Hepatocyte (in vitro differentiated cells): ENCODE data around the gene PCAT6. TPM values are rescaled to one million over a fixed set of nuclear protein-coding genes. Genes with fewer than 3 reads are reported as not detected.

Experiments
- DNase-seq: peaks from one replicate; pipeline ENCODE4 v3.0.0-alpha.2; 2016; ENCODE audit warnings: low spot score
- H2AFZ ChIP-seq: fragments of 200-600 bp; sonication (generic); 2 replicates; pipeline ENCODE4 v1.6.0; 2016; ENCODE audit warnings: antibody characterized with exemption, mild to moderate bottlenecking
- H3K27ac ChIP-seq: fragments of 200-600 bp; sonication (generic); 2 replicates; pipeline ENCODE4 v1.5.1; 2016; ENCODE audit warnings: mild to moderate bottlenecking
- H3K27me3 ChIP-seq: fragments of 200-600 bp; sonication (generic); 2 replicates; pipeline ENCODE4 v1.6.1; 2016
- H3K36me3 ChIP-seq: fragments of 200-600 bp; sonication (generic); replicated peaks from 2 replicates; pipeline ENCODE4 v1.5.1; 2016; ENCODE audit warnings: low read depth; ENCODE audit not compliant: insufficient read depth
- H3K4me1 ChIP-seq: fragments of 200-600 bp; sonication (generic); 2 replicates; pipeline ENCODE4 v1.5.1; 2016; ENCODE audit warnings: mild to moderate bottlenecking, moderate library complexity; ENCODE audit not compliant: insufficient read depth
- H3K4me2 ChIP-seq: fragments of 200-600 bp; sonication (generic); 2 replicates; pipeline ENCODE4 v1.6.0; 2016
- H3K4me3 ChIP-seq: fragments of 200-600 bp; sonication (generic); 2 replicates; pipeline ENCODE4 v1.5.1; 2016; ENCODE audit warnings: mild to moderate bottlenecking
- H3K79me2 ChIP-seq: fragments of 200-600 bp; sonication (generic); 2 replicates; pipeline ENCODE4 v1.6.0; 2017; ENCODE audit warnings: mild to moderate bottlenecking
- H3K9me2 ChIP-seq: fragments of 200-600 bp; sonication (generic); replicated peaks from 2 replicates; pipeline ENCODE4 v1.6.0; 2017; ENCODE audit warnings: mild to moderate bottlenecking; ENCODE audit not compliant: insufficient read depth
- H3K9me3 ChIP-seq: fragments of 200-600 bp; sonication (generic); 2 replicates; pipeline ENCODE4 v1.5.1; 2016; ENCODE audit warnings: low read depth, mild to moderate bottlenecking
- H4K20me1 ChIP-seq: fragments of 200-600 bp; sonication (generic); 2 replicates; pipeline ENCODE4 v1.6.0; 2016; ENCODE audit warnings: mild to moderate bottlenecking; ENCODE audit not compliant: insufficient read depth, poor library complexity, severe bottlenecking
- CTCF ChIP-seq: fragments of 200-600 bp; sonication (generic); IDR thresholded peaks from 2 replicates; pipeline ENCODE4 v1.5.1; 2016; ENCODE audit warnings: antibody characterized with exemption, mild to moderate bottlenecking; ENCODE audit not compliant: poor library complexity
- EZH2 ChIP-seq: fragments of 200-600 bp; sonication (generic); IDR thresholded peaks from 2 replicates; pipeline ENCODE4 v1.6.1; 2016; ENCODE audit warnings: antibody characterized with exemption, mild to moderate bottlenecking, borderline replicate concordance
- EZH2phosphoT487 ChIP-seq: fragments of 200-600 bp; sonication (generic); IDR thresholded peaks from one replicate; pipeline ENCODE4 v1.6.1; 2018; ENCODE audit warnings: antibody characterized with exemption, mild to moderate bottlenecking, low read depth, moderate library complexity; ENCODE audit not compliant: unreplicated experiment, severe bottlenecking
- WGBS: methylation state at CpG from one replicate; pipeline ENCODE4 v1.1.6; 2016; ENCODE audit warnings: low lambda C conversion rate; ENCODE audit errors: missing lambda C conversion rate; 5-methylcytosine and 5-hydroxymethylcytosine counted together
- polyA plus RNA-seq: library from polyadenylated mRNA; unstranded; fragments of >200 nt; fragmentation: Nextera tagmentation; extraction: Ambion mirVana; gene quantifications from 2 replicates; pipeline ENCODE4 v1.2.1, GENCODE V29; 2016
- total RNA-seq: library from RNA; depleted of rRNA; stranded (reverse); fragments of >200 nt; gene quantifications from 2 replicates; pipeline ENCODE4 v1.2.3, GENCODE V29; 2014

PCAT6 gene
- total and polyA plus RNA-seq, 2 experiments from 2014 or later, result 0.60 to 11.1 TPM

GRCh38 chr1:202798260-202798659 is 12.5 kb upstream of the PCAT6 start:
- 91% methylated on average over 4 of the region's 4 CpGs for WGBS
- Histone ChIP-seq H2AFZ (no peak overlapping the region), H3K9me3 (no peaks in the 10 kb centered on the region), H3K27me3 (no peaks in the 10 kb centered on the region), H3K9me2 (no peaks in the 10 kb centered on the region), H3K4me3 (no peak overlapping the region), H3K4me1 (peaks cover 5% of the 10 kb centered on the region), H3K27ac (no peak overlapping the region), H4K20me1 (peaks cover 100% of the 10 kb centered on the region), H3K4me2 (no peak overlapping the region), H3K36me3 (no peaks in the 10 kb centered on the region), H3K79me2 (peaks cover 100% of the 10 kb centered on the region)
- TF ChIP-seq EZH2phosphoT487 (no peak), EZH2 (no peak), CTCF (no peak)
- DNase-seq, result no peak

DNA sequence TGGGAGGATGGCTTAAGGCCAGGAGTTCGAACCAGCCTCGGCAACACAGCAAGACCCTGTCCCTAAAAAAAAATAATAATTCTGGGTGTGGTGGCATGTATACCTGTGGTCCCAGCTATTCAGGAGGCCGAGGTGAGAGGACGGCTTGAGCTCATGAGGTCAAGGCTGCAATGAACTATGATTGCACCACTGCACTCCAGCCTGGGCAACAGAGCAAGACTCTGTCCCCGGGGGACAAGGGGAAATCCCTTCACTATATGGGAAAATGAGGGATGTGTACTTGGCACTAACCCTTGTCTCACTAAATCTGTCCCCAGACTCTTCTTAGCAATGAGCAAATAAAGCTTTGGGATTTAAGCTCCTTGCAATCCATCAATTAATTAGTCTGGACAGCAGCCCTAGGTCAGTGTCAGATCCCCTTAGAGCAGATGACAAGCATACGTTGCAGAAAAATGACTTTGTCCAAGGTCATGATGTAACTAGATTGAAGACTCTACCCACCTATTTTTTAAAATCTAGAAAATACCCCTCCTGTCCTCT is 11.9 kb upstream of the PCAT6 start:
- Histone ChIP-seq H3K79me2 (peaks cover 100% of the 10 kb centered on the region), H3K27me3 (no peaks in the 10 kb centered on the region), H3K4me1 (peaks cover 7% of the 10 kb centered on the region), H3K27ac (no peak overlapping the region), H3K36me3 (no peaks in the 10 kb centered on the region), H2AFZ (no peak overlapping the region), H3K9me3 (no peaks in the 10 kb centered on the region), H3K4me2 (no peak overlapping the region), H3K9me2 (no peaks in the 10 kb centered on the region), H4K20me1 (peaks cover 100% of the 10 kb centered on the region), H3K4me3 (no peak overlapping the region)
- no peak for DNase-seq
- WGBS, result 85% methylated on average over 6 of the region's 6 CpGs
- no peak for TF ChIP-seq EZH2
- TF ChIP-seq EZH2phosphoT487, result no peak
- no peak for TF ChIP-seq CTCF

GRCh38 chr1:202800742-202801141 is 10.0 kb upstream of the PCAT6 start:
- H3K4me1 ChIP-seq, result peaks cover 26% of the 10 kb centered on the region
- H3K9me2 ChIP-seq, result no peaks in the 10 kb centered on the region
- no peaks in the 10 kb centered on the region for H3K36me3 ChIP-seq
- no peak overlapping the region for H3K4me3 ChIP-seq
- peaks cover 100% of the 10 kb centered on the region for H4K20me1 ChIP-seq
- peaks cover 100% of the 10 kb centered on the region for H3K79me2 ChIP-seq
- no peaks in the 10 kb centered on the region for H3K27me3 ChIP-seq
- TF ChIP-seq EZH2phosphoT487, result no peak
- no peak for TF ChIP-seq CTCF
- TF ChIP-seq EZH2, result no peak
- no peak overlapping the region for H3K4me2 ChIP-seq
- DNase-seq, result no peak
- 100% methylated on average over 1 of the region's 1 CpG for WGBS
- no peak overlapping the region for H2AFZ ChIP-seq
- H3K27ac ChIP-seq, result no peak overlapping the region
- no peaks in the 10 kb centered on the region for H3K9me3 ChIP-seq
